PC-3 (cell line): Measurements from ENCODE around the gene ARHGEF17. TPM values are rescaled to one million over a fixed set of nuclear protein-coding genes. Genes with fewer than 3 reads are reported as not detected.

Source experiments
- total RNA-seq: library from RNA; depleted of rRNA; stranded (reverse); fragments of >200 nt; gene quantifications from 2 replicates; pipeline ENCODE4 v1.2.3, GENCODE V29; 2014; rRNA removed

ARHGEF17 gene
- total RNA-seq, 1 experiment from 2014 or later = 6.2 TPM

Other genes with a start within 250 kb of the ARHGEF17 start
- gene FCHSD2, start 166.0 kb upstream of the ARHGEF17 start, total RNA-seq = 7.1 and 8.8 TPM in 2 replicates
- 54.8 and 72.9 TPM in 2 replicates for gene P2RY2, start 90.0 kb upstream of the ARHGEF17 start, total RNA-seq
- 1.6 and 2.0 TPM in 2 replicates for gene P2RY6, start 35.9 kb upstream of the ARHGEF17 start, total RNA-seq
- 24.5 and 34.0 TPM in 2 replicates for gene RELT, start 68.1 kb downstream of the ARHGEF17 start, total RNA-seq